Liver (tissue), 9 donors: ENCODE data around the gene TGFB1I1. TPM values are rescaled to one million over a fixed set of nuclear protein-coding genes. Genes with fewer than 3 reads are reported as not detected.
"Not testable (repeated sequence)": the region's sequence is repeated elsewhere in the genome, so short reads cannot be mapped to it uniquely, and the experiment has no call there.

ENCODE experiments used
- DNase-seq: peaks from one replicate; pipeline ENCODE4 v3.0.0-alpha.2; 2017; ENCODE audit warnings: low spot score
- H3K27ac ChIP-seq, 2 donors: one replicate each; pipeline ENCODE4 v1.7.0; 2013; ENCODE audit warnings: inconsistent platforms in 2 of 2, low read length in 2 of 2, control low read depth in 1 of 2, low read depth in 1 of 2, mild to moderate bottlenecking in 1 of 2
- H3K27me3 ChIP-seq, 4 donors: one replicate each; pipeline versions ENCODE4 v1.6.1 to v1.7.0; 2013; ENCODE audit warnings: low read length in 3 of 4, inconsistent platforms in 1 of 4, mild to moderate bottlenecking in 1 of 4, moderate library complexity in 1 of 4; ENCODE audit not compliant: control insufficient read depth in 4 of 4, insufficient read depth in 4 of 4
- H3K36me3 ChIP-seq, 4 donors: one replicate each; pipeline versions ENCODE4 v1.6.1 to v1.7.0; 2013; ENCODE audit warnings: low read length in 3 of 4, mild to moderate bottlenecking in 3 of 4, low read depth in 1 of 4, moderate library complexity in 1 of 4; ENCODE audit not compliant: control insufficient read depth in 4 of 4, insufficient read depth in 3 of 4
- H3K4me1 ChIP-seq, 4 donors: one replicate each; pipeline versions ENCODE4 v1.6.1 to v1.7.0; 2013; ENCODE audit warnings: low read length in 3 of 4, mild to moderate bottlenecking in 3 of 4, moderate library complexity in 1 of 4; ENCODE audit not compliant: control insufficient read depth in 4 of 4, insufficient read depth in 4 of 4
- H3K4me3 ChIP-seq, 3 donors: one replicate each; pipeline versions ENCODE4 v1.6.1 to v1.7.0; 2013; ENCODE audit warnings: low read length in 3 of 3, control low read depth in 1 of 3, low read depth in 1 of 3, mild to moderate bottlenecking in 1 of 3
- H3K9ac ChIP-seq, 2 donors: one replicate each; pipeline ENCODE4 v1.7.0; 2013; ENCODE audit warnings: low read length in 2 of 2, mild to moderate bottlenecking in 2 of 2, moderate library complexity in 2 of 2, control low read depth in 1 of 2, low read depth in 1 of 2
- H3K9me3 ChIP-seq, 4 donors: one replicate each; pipeline versions ENCODE4 v1.6.1 to v1.7.0; 2013; ENCODE audit warnings: low read length in 3 of 4; ENCODE audit not compliant: control insufficient read depth in 4 of 4
- EGR1 ChIP-seq, 2 donors: IDR thresholded peaks; 2 replicates each; pipeline ENCODE4 v1.6.1; 2016 to 2018; ENCODE audit warnings: antibody characterized with exemption in 2 of 2, low read depth in 2 of 2
- FOXA1 ChIP-seq: IDR thresholded peaks from 2 replicates; pipeline ENCODE4 v1.6.1; 2016; ENCODE audit warnings: antibody characterized with exemption
- FOXA2 ChIP-seq: IDR thresholded peaks from 2 replicates; pipeline ENCODE4 v1.6.1; 2016; ENCODE audit warnings: antibody characterized with exemption
- GABPA ChIP-seq, 2 donors: IDR thresholded peaks in 1 of 2; conservative IDR thresholded peaks in 1 of 2; 2 replicates each; pipeline ENCODE4 v1.6.1; 2016; ENCODE audit warnings: antibody characterized with exemption in 2 of 2, mild to moderate bottlenecking in 1 of 2, moderate library complexity in 1 of 2
- HNF4A ChIP-seq, 2 donors: conservative IDR thresholded peaks; 2 replicates each; pipeline ENCODE4 v1.6.1; 2016; ENCODE audit warnings: antibody characterized with exemption in 2 of 2, mild to moderate bottlenecking in 2 of 2
- HNF4G ChIP-seq: IDR thresholded peaks from 2 replicates; pipeline ENCODE4 v1.6.1; 2016; ENCODE audit warnings: antibody characterized with exemption
- JUND ChIP-seq, 2 donors: IDR thresholded peaks; 2 replicates each; pipeline ENCODE4 v1.6.1; 2016; ENCODE audit warnings: antibody characterized with exemption in 2 of 2
- NR2F2 ChIP-seq: IDR thresholded peaks from 2 replicates; pipeline ENCODE4 v1.6.1; 2016; ENCODE audit warnings: antibody characterized with exemption
- RAD21 ChIP-seq, 2 donors: IDR thresholded peaks; 2 replicates each; pipeline ENCODE4 v1.6.1; 2016; ENCODE audit warnings: antibody characterized with exemption in 2 of 2, mild to moderate bottlenecking in 2 of 2
- RXRA ChIP-seq, 2 donors: IDR thresholded peaks; 2 replicates each; pipeline ENCODE4 v1.6.1; 2017 to 2018; ENCODE audit warnings: antibody characterized with exemption in 2 of 2, mild to moderate bottlenecking in 1 of 2
- SP1 ChIP-seq: IDR thresholded peaks from 2 replicates; pipeline ENCODE4 v1.6.1; 2018; ENCODE audit warnings: antibody characterized with exemption, mild to moderate bottlenecking
- TAF1 ChIP-seq: conservative IDR thresholded peaks from 2 replicates; pipeline ENCODE4 v1.6.1; 2016; ENCODE audit warnings: antibody characterized with exemption, mild to moderate bottlenecking
- YY1 ChIP-seq: IDR thresholded peaks from 2 replicates; pipeline ENCODE4 v1.6.1; 2016; ENCODE audit warnings: antibody characterized with exemption, mild to moderate bottlenecking
- WGBS: extraction: QIAGEN DNeasy Blood & Tissue Kit; methylation state at CpG from one replicate; pipeline ENCODE4 v1.1.7; 2013; 5-methylcytosine and 5-hydroxymethylcytosine counted together
- polyA plus RNA-seq, 2 donors: library from polyadenylated mRNA; stranded (reverse) in 1 of 2; unstranded in 1 of 2; fragments of 200-250 nt in 1 of 2; fragments of >200 nt in 1 of 2; fragmentation: Nextera tagmentation in 1 of 2; extraction: Ambion mirVana in 1 of 2; gene quantifications; one replicate each; pipeline versions ENCODE4 v1.2.1 to v1.2.3, GENCODE V29; 2013 to 2015
- total RNA-seq, 2 donors: library from RNA; depleted of rRNA; stranded (reverse); fragments of >200 nt; gene quantifications; one replicate each; pipeline ENCODE4 v1.2.3, GENCODE V29; 2014
- TF ChIP-seq, protein P1 (sequence below): fragments of 150-350 bp; IDR thresholded peaks from 2 replicates; pipeline ENCODE4 v1.5.1; 2017; ENCODE audit warnings: improper control_type of control experiment, low read depth, low read length; ENCODE audit not compliant: missing input control
- TF ChIP-seq, protein P2 (sequence below): IDR thresholded peaks from 2 replicates; pipeline ENCODE4 v1.6.1; 2016; ENCODE audit warnings: antibody characterized with exemption
- TF ChIP-seq, protein P3 (sequence below): IDR thresholded peaks from 2 replicates; pipeline ENCODE4 v1.6.1; 2016; ENCODE audit warnings: antibody characterized with exemption
- donor health status: healthy.
- donor health status: healthy.
- donor health status: healthy.
- donor health status: healthy.
- donor health status: healthy.

TGFB1I1 gene
- total and polyA plus RNA-seq, 4 donors: 4.2 to 8.3 (median 5.8) TPM

DNA sequence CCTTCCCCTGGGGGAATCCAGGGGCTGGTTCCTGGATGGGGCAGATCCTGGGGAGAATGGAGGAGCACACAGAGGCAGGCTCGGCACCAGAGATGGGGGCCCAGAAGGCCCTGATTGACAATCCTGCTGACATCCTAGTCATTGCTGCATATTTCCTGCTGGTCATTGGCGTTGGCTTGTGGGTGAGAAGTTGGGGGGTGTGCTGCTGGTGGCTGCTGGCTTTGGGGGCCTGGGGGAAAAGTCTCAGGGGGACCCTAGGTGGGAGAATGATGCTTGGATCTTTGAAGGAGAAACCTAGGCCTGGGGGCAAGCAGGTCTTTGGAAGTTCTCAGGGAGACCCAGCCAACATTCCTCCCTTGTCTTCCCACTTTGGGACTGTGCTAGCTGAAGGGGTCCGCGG is 11.1 kb downstream of the TGFB1I1 start, which contains the start of gene SLC5A2:
Gene SLC5A2, plus strand, starts transcription at position 43 of the 400 bp plus-strand sequence. Its CDS starts 14 bp downstream, at position 57.
- no peaks in the 10 kb centered on the region for H3K27me3 ChIP-seq
- H3K9ac ChIP-seq: no peak within 1 kb of the TSS
- H3K4me1 ChIP-seq: peaks cover 2 to 14% (median 9%) of the 10 kb centered on the region in 4 donors
- no peak within 1 kb of the TSS for H3K27ac ChIP-seq
- 99% methylated on average over 4 of the region's 4 CpGs for WGBS
- no peaks in the 10 kb centered on the region for H3K9me3 ChIP-seq
- H3K36me3 ChIP-seq: no peaks in the 10 kb centered on the region
- no peak for DNase-seq
- no peak within 1 kb of the TSS for H3K4me3 ChIP-seq
- TF ChIP-seq YY1 (no peak), FOXA1 (no peak), GABPA (IDR thresholded peaks at IDR 0.05 in 1 of 2, conservative IDR thresholded peaks at IDR 0.05 in 1 of 2) (no peak), JUND (IDR thresholded peaks at IDR 0.05) (no peak), HNF4A (conservative IDR thresholded peaks at IDR 0.05) (no peak), EGR1 (IDR thresholded peaks at IDR 0.05; ENCODE audit: low read depth in 2 of 2) (no peak), TAF1 (no peak), NR2F2 (no peak), RAD21 (IDR thresholded peaks at IDR 0.05) (no peak), SP1 (no peak), RXRA (IDR thresholded peaks at IDR 0.05) (no peak), FOXA2 (no peak), HNF4G (no peak)
- TF ChIP-seq, protein P1, sequence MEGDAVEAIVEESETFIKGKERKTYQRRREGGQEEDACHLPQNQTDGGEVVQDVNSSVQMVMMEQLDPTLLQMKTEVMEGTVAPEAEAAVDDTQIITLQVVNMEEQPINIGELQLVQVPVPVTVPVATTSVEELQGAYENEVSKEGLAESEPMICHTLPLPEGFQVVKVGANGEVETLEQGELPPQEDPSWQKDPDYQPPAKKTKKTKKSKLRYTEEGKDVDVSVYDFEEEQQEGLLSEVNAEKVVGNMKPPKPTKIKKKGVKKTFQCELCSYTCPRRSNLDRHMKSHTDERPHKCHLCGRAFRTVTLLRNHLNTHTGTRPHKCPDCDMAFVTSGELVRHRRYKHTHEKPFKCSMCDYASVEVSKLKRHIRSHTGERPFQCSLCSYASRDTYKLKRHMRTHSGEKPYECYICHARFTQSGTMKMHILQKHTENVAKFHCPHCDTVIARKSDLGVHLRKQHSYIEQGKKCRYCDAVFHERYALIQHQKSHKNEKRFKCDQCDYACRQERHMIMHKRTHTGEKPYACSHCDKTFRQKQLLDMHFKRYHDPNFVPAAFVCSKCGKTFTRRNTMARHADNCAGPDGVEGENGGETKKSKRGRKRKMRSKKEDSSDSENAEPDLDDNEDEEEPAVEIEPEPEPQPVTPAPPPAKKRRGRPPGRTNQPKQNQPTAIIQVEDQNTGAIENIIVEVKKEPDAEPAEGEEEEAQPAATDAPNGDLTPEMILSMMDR: no peak
- TF ChIP-seq, protein P2, sequence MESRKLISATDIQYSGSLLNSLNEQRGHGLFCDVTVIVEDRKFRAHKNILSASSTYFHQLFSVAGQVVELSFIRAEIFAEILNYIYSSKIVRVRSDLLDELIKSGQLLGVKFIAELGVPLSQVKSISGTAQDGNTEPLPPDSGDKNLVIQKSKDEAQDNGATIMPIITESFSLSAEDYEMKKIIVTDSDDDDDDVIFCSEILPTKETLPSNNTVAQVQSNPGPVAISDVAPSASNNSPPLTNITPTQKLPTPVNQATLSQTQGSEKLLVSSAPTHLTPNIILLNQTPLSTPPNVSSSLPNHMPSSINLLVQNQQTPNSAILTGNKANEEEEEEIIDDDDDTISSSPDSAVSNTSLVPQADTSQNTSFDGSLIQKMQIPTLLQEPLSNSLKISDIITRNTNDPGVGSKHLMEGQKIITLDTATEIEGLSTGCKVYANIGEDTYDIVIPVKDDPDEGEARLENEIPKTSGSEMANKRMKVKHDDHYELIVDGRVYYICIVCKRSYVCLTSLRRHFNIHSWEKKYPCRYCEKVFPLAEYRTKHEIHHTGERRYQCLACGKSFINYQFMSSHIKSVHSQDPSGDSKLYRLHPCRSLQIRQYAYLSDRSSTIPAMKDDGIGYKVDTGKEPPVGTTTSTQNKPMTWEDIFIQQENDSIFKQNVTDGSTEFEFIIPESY: no peak
- TF ChIP-seq, protein P3, sequence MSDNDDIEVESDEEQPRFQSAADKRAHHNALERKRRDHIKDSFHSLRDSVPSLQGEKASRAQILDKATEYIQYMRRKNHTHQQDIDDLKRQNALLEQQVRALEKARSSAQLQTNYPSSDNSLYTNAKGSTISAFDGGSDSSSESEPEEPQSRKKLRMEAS: no peak

DNA sequence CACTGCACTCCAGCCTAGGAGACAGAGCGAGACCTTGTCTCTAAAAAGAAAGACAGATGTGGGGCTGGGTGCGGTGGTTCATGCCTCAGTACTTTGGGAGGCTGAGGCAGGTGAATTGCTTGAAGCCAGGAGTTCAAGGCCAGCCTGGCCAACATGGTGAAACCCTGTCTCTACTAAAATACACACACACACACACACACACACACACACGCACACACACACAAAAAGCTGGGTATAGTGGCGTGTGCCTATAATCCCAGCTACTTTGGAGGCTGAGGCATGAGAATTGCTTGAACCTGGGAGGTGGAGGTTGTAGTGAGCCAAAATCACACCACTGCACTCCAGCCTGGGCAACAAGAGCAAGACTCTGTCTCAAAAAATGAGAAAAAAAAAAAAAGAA is 12.1 kb downstream of the TGFB1I1 start:
- peaks cover 3 to 17% (median 11%) of the 10 kb centered on the region in 4 donors for H3K4me1 ChIP-seq
- H3K36me3 ChIP-seq, H3K9me3 ChIP-seq, H3K9ac ChIP-seq, H3K4me3 ChIP-seq, H3K27me3 ChIP-seq, H3K27ac ChIP-seq, DNase-seq: not testable (repeated sequence)
- WGBS: 95% methylated on average over 4 of the region's 4 CpGs
